Retina (tissue), 1 donor: ENCODE data around the gene UNKL.
"Not testable (repeated sequence)": the region's sequence is repeated elsewhere in the genome, so short reads cannot be mapped to it uniquely, and the experiment has no call there.

Experiments
- DNase-seq: peaks from one replicate; pipeline ENCODE4 v3.0.0-alpha.2; 2016

UNKL gene

DNA sequence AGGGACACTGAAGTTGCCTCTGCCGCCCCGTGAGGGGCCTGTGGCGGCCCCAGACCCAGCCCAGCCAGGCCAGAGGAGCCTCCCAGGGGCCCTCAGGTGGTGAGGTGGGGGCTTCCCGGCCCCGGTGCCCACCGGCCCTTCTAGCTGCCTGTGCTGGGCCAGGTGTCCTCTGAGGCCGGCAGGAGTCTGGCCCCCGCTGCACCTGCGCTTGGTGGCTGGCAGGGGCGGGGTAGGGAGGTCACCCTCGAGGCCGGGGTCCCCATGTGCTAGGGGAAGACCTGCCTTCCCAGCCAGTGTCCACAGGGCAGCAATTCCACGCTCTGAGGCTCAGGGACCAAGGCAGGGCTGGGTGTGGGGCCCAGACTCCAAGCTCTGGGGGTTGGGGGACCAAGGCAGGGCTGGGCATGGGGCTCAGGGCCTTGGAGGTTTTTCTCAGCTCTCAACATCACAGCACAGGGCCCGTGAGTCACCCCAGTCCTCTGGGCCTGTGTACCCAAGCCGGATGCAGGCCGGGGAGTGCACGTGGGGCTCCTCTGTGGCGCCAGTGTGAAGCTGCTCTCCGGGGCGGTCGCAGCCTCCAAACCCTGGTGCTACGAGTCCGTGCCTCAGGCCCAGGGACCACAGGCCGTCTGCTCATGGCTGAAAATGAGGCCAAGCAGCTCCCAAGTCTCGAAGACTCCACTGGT is 31.2 kb upstream of the UNKL start:
- no peak for DNase-seq

DNA sequence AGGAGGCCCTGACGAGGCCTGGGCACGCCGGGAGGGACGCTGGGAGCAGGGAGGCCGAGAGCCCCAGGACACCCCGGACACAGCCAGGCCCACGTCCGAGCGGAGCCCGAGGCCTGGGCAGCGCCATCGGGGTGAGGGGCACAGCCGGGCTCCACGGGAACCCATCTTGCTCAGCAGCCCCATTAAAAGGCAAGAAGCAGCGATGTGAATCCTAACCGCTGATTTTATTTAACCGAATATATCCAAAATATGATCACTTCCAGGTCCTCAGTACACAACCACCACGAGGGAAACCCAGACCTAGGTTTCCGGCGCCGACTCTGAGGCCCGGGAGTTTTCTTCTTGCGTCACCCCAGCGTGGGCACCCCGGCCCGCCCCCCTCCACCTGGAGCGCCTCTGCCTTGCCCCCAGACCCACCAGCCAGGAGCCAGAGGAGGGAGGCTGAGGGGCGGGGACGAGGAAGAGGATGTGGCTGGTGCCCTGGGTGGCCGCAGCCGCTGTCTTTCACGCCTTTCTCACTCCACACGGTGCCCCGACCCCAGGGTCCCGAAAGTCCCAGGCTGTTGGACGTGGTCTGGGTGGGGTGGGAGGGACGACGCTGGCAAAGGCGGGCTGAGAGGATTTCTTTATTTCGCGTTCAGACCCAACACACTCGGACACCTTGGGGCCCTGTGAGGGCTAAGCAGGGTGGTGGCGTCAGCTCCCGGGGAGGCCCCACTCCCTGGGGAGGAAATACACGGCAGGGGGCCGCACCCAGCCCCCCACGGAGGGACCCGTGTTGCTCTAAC is 30.4 kb upstream of the UNKL start:
- no peak for DNase-seq

DNA sequence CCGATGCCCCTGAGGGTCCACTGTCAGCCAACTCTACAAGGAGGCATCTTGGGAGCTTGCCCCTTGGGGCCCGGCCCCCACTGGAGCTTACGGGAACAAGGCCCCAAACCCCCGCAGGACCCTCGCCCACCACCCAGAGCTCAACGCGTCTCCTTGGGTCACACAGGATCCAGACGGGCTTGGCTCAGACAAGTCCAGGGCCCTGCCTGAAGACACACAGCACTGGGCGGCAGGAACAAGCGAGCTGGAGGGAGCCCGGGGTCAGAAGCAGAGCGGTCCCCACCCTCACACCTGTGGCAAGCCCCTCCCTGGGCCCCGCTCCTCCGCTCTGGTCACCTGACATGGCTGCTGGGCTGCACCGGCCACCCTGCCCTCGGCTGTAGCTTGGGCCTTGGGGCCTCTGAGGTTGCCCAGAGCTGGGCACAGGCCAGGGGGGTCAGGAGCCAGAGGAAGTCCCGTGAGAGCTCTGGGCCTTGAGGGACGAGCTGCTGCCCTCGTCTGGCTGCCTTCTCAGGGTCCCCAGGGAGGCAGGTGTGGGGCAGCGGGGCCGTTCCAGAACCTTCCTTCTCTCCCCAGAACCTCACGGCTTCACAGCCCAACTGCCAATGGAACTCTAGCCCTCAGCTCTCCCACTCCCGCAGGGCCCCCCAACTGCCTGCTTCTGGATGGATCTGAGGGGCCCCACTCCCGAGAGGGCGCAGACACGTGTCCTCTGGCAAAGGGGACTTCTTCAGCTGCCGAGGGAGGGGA is 29.7 kb upstream of the UNKL start, which contains the start of gene CCDC154:
TSS of gene CCDC154 (minus strand) at position 577 of the 750 bp plus-strand sequence. CDS start at position 343, 234 bp downstream.
- no peak for DNase-seq

DNA sequence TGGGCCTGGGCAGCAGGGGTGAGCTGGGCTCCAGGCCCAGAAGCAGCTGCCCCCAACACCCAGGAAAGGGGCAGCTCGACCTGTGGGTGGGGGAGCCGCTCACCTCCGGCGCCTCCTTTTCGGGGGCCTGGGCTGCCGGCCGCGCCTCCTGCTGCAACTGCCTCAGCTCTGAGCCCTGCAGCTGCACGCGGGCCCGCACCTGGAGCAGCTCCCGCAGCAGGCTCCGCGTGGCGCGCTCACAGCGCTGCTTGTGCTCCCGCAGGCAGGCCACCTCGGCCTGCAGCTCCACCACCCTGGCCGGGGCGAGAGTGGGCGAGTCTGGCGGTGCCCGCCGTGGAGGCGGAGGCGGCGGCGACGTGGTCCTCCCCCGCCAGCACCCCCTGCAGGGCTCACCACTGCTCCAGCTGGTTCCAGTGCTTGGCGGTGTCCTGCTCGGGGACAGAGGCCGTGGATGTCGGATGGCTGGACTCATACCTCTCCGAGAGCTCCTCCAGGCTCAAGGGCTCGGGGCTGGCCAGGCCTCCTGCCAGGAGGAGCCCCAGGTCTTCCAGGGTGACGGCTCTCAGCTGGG is 29.0 kb upstream of the UNKL start:
- peak; percentile 7 for DNase-seq

DNA sequence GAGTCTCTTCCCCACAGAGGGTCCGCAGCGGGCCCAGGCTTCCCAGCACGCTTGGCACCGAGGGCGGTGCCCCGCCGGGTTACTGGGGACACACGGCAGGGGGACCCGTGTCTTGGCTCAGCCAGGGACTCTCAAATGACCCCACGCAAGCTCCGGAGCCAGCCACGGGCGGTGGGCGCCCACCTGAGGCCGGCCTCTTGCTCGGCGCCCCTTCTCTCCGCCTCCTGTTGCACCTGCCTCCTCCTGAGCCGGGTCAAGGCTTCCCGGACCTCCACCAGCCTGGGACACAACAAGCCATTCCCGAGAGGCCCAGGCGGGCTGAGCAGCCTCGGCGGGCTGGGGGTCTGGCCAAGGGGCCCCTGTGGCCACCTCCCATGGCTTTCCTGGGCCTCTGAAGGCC is 28.2 kb upstream of the UNKL start:
- DNase-seq: no peak

DNA sequence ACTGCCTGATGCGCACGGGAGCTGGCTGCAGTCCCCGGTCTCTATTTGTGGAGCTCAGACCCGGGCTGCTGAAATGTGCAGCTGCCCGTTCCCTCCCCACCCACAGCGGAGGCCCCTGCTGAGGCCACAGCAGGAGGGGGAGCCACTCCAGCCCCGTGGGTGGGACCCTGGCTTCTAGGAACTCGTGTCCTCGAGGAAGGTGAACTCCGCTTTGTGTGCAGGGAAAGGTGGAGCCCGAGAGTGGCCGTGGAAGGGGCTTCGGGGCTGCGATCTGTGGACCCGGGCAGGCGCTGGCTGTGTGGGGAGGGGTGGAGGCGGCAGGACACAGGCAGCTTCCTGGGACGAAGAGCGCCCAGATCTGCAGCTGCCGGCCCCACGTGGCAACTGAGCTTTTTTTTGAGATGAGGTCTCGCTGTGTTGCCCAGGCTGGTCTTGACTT is 26.9 kb upstream of the UNKL start:
- DNase-seq: no peak

DNA sequence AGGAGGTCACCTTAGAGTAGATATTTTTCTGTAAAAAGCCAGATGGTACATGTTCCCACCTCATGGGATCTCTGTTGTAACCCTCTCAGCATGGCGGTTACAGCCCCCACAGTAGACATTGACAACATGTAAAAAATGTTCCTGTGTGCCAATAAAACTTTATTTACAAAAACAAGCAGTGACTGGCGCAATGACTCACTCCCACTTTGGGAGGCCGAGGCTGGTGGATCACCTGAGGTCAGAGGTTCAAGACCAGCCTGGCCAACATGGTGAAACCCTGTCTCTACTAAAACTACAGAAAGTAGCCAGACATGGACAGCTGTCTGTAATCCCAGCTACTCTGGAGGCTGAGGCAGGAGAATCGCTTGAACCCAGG is 25.2 kb upstream of the UNKL start:
- not testable (repeated sequence) for DNase-seq

DNA sequence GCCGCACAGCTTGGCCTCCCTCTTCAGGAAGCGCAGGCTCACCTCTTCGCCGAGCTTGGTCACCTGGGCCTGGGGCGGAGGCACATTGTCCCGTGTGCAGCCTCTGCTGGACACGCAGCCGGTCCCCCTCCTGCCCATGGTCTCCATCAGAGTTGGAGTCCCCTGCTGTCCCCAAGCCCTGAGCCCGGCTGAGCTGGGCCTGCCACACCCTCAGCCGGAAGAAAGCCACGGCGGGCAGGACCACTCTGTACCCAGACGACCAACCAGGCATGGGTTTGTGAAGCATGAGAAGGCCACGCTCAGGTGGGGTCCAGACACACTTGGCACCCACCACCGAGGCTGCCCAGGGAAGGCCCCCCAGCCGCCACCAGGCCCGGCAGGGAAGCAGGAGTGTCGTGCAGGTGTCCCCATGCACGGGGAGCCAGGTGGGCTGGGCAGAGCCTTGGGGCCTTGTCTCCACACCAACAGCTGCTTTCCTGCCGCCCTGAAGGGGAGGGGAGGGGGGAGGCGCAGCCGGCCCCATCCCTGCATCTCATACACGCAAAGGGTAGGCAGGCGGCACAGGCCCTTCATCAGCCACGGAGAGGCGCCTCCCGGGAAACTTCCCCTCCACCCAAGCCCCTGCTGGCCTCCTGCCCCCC is 24.7 kb upstream of the UNKL start:
- peak; percentile 6 for DNase-seq

DNA sequence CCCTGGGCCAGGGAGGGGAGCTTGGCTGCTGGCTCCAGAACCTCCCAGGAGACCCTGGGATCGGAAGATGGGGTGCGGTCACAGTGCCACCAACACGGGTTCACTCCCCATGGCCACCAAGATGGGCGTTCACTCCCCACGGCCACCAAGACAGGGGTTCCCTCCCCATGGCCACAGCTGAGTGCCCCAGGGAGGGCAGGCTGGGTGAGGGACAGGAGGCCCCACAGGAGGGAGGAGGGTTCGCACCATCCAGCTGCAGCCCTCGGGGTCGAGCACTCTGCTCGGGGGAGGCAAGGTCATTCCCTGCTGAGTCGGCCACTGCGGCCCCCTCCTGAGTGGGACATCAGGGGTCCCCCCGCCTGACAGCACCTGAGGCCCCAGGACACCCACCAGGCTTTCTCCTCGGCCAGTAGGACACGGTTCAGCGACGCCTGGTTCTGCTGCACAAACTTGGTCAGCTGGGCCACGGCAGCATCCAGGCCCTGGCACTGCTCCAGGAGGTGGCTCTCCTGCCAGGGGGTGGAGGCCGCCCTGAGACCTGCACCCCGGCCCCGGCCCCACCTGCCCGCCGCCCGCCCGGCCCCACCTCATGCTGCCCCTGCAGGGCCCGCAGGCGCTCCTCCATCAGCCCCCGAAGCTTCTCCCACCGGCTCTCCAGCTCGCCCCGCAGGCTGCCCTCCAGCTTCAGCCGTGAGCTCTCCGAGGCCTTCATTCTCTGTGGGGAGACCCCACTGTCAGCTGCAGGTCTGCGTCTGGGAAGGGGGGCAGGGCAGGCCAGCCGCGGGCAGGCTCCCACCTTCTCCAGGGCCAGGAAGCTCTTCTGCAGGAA is 23.9 kb upstream of the UNKL start:
- DNase-seq: no peak

DNA sequence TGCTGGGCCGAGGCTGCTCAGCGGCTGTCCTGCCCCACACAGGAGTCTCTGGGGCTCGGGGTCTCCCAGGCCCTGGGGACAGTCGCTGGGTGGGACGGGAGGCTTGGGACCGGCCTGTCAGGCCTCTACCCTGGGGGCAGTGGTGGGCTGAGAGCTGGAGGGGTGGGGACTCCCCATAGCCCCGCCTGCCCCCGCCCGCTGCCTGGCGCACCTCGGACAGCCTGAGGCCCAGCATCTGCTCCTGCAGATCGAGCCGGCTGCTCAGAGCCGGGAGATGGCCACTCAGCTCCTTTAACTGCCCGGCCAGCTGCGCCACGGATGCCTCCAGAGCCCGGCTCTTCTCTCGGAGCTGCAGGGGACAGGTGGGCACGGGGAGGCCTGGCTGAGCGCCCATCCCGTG is 23.1 kb upstream of the UNKL start:
- peak; percentile 52 for DNase-seq

DNA sequence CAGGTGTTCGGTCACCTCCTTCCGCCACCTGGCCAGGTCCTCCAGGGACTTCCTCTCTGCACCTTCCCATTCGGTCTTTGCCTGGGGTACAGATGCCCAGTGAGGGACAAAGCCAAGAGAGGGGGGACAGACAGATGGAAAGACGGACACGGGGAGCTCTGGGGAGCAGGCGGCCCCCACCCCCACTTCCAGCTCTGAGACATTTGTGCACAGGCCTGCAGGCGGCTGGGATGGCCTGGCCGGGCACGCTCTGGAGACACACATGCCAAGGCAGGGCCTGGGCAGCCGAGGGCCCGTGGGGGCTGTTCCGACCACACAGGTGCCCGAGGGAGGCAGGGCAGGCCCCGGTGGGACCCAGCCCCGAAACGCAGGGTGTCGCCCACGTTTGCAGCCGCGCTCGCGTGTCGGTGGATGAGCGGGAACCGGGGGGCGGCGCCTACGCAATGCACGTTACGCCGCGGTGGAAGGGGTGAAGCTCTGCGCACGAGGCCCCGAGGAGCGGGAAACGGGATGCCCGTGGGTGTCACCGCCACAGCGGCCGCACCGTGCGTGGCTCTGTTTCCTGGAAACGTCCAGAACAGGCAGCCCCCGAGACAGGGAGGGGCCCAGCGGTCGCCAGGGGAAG is 22.3 kb upstream of the UNKL start:
- DNase-seq: no peak

DNA sequence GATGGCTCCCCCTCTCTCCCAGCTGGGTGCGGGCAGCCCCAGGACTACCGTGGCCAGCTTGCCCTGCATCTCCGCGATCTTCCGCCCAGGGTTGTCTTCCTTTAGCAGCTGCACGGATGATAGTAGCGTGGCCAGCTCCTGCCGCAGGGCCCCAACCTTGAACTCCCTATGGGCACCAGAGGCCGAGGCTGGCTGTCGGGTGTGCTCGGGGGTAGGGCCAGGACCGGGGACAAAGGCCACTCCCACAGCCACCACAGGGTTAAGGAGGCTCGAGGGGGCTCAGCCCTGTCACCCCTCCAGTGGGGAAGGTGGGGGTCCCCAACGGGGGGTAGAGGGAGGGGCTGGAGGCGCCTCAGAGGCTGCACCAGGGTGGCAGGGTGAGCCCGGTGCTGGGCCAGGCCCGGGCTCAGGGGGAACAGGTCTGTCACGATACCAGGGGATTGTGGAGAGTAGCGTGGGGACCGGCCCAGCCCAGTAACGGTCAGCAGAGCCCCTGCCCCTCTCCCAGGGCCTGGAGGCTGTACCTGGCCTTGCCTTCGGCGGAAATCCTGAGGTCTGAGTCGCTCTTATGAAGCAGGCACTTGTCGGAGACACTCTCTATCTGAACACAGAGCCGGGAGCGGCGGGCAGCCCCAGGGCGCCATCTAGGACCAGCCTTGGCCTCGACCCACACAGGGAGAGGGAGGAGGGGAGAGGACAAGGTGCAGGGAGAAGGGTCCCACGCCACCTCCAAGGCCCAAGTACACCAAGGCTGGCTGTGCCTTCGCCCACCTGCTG is 21.6 kb upstream of the UNKL start:
- peak; percentile 12 for DNase-seq

DNA sequence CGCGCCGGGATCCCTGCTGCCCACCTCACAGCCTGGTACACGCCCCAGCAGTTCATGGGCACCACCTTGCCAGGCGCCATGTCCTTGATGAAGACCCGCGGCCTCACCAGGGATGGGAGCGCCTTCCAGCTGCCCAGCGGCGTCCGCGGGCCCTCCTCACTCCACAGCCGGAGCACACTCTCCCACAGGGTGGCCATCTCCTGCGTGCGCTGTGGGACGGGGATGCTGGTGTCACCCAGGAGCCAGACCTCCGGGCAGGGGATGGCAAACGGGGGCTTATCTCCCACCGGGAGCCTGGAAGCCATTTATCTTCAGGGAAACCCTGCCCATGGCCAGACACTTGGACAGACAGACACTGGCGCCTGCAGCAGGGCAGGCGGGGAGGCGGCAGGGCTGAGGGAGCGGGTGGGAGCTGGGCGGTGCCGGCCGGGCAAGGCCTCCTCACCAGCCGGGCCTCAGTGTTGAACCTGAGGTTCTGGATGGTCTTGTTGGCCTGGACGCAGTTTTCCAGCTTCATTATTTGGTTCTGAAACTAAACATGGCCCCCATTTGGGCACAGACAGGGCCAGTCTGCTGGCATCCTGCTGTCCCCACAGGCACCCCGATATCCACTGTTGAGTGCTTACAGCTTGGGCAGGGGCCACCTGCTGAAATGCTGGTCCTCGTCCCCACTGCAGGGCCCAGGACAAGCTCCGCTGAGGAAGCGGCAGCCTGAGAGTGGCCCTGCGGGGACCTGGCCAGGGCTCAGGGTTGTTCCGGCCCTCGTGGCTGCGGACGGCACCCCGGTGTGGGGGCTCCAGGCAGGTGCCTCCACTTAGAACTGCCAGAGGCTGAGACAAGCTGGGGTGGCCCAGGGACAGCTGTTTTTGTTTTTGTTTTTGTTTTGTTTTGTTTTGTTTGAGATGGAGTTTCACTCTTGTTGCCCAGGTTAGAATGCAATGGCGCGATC is 20.4 kb upstream of the UNKL start:
- DNase-seq: no peak

DNA sequence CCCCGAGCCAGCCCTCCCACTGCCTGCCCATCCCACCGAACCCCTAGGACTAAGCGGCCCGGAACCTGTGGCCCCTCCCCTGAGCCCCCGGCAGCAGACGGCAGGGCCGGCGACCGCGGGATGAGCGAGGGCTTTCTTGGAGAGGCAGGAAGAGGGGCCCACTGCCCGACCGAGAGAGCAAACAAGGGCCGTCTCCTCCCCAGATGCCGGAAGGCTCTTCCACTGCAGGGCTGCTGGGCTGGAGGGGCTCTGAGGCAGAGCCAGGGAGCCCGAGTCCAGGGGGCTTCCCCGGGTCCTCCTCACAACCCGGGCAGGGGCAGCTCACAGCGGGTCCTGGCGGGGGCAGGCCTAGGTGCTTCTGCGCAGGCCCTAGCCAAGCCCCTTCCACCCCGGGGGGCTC is 19.3 kb upstream of the UNKL start:
- DNase-seq: peak; percentile 6

DNA sequence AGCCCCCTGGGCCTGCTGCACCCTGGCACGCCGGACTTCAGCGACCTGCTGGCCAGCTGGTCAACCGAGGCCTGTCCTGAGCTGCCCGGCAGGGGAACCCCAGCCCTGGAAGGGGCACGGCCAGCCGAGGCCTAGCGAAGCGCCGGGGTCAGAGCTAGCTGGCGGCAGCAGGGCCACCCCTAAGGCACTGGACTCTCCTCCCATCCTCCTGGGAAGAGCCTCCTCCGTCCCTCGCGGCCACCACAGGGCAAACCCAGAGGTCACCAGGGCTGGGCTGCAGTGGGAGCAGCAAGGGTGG is 18.7 kb upstream of the UNKL start:
- DNase-seq: no peak

DNA sequence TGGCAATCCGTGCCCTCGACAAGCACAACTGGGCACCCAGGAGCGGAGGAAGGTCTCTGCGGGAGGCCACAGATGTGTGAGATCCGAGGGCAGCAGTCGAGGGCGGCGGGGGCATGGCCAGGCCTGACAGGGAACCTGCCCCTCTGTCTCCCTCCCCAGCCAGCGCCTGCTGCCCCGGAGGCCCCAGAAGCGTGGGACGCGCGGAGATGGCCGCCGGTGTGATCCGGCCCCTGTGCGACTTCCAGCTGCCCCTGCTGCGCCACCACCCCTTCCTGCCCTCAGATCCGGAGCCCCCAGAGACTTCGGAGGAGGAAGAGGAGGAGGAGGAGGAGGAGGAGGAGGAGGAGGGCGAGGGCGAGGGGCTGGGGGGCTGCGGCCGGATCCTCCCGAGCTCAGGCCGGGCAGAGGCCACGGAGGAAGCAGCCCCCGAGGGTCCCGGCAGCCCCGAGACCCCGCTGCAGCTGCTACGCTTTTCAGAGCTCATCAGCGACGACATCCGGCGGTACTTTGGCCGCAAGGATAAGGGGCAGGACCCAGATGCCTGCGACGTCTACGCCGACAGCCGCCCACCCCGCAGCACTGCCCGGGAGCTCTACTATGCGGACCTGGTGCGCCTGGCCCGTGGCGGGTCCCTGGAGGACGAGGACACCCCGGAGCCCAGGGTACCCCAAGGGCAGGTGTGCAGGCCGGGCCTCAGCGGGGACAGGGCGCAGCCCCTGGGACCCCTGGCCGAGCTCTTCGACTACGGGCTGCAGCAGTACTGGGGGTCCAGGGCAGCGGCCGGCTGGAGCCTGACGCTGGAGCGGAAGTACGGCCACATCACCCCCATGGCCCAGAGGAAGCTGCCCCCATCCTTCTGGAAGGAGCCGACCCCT is 18.1 kb upstream of the UNKL start:
- DNase-seq: peak; percentile 17

DNA sequence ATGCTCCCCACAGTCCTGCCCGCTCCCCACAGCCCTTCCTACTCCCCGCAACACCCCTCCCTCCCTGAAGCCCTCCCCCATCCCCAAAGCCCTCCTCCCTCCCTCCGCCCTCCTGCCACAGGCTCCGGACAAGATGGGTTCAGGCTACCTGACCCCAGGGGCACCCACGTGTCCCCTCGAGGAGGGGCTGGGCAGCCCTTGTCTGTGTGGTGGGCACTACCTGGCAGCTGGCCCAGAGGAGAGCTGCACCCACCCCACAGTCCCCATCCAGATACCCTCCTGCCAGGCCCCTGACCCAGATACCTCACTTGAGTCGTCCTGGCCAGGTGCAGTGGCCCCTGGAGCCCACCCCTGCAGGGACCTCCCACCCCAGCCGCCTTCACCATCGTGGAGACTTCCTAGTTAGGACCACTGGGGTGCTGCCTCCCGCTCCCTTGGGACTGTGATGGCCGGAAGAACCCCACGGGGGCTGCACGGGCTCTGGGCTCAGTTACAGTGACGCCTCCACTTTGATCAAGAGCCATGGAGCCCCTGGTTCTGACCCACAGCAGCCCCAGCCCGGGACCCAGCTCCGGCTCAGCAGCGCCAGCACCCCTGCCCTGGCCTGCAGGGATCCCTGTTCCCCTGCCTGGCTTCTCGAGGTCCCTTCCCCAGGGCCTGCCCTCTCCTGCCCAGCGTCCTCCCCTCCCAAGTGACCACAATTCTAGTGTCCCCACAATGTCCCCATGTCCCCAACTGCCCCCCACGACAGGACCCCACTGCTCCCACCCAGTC is 17.2 kb upstream of the UNKL start:
- DNase-seq: peak; percentile 13
